Measurements from ENCODE around the gene PCDH17. TPM values are rescaled to one million over a fixed set of nuclear protein-coding genes. Genes with fewer than 3 reads are reported as not detected.

Gene PCDH17
- total and polyA plus RNA-seq, 2 of the 4 experiments (the other 2 are of a cell fraction), result under 0.01 TPM; not detected in 1

DNA sequence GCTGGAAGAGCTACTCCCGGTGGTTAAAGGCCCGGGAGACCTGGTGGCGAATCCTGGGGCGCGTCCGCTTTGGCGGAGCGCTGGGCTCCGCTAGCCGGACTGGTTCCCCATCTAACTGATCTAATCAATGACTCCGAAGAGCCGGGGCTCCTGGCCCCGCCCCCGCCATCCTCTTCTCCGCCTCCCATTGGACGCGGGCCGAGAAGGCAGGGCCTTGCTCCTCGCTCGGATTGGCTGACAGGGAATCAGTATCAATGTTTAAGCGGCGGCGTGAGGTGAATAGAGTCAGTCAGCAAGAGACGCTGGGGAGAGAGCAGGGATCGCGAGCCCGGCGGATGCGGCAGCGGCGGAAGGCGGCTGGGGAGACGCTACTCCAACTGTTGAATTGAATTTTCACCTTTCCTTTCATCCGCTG is 1.7 kb upstream of the PCDH17 start:
- BruUV-seq (replicated peaks), result no TSS peak
- Histone ChIP-seq H2AK5ac (ENCODE audit: low read depth, low read length) (no peak overlapping the region), H4K8ac (ENCODE audit: low read depth in 2 of 2, low read length in 2 of 2) (no peak overlapping the region), H2BK15ac (ENCODE audit: low read depth, low read length) (no peak overlapping the region), H3K56ac (ENCODE audit: extremely low read depth, insufficient read depth, low read length) (no peak overlapping the region), H2BK20ac (ENCODE audit: low read depth, low read length) (no peak overlapping the region), H3K27ac (ENCODE audit: insufficient read depth, low read length) (no peak overlapping the region), H3K4me3 (ENCODE audit: insufficient read depth, low read depth, low read length) (peak overlapping the region; percentile 31; the same call in 1 of the 2 replicates), H3K9me1 (ENCODE audit: insufficient read depth, low read length) (no peaks in the 10 kb centered on the region), H2AFZ (replicated peaks; ENCODE audit: low read length, poor library complexity) (peak overlapping the region; percentile 71), H3K36me3 (ENCODE audit: control insufficient read depth, insufficient read depth, low read length) (no peaks in the 10 kb centered on the region), H3K14ac (replicated peaks; ENCODE audit: low read depth, low read length) (no peak overlapping the region), H3K9ac (ENCODE audit: low read depth, low read length) (no peak overlapping the region), H3K27me3 (ENCODE audit: control insufficient read depth, insufficient read depth, low read length) (peaks cover 52% of the 10 kb centered on the region), H2BK5ac (ENCODE audit: low read depth, low read length, poor library complexity, severe bottlenecking) (no peak overlapping the region), H2BK120ac (ENCODE audit: low read depth, low read length) (no peak overlapping the region), H3K4me1 (ENCODE audit: control insufficient read depth, insufficient read depth, low read length) (no peaks in the 10 kb centered on the region; the same call in 1 of the 2 replicates), H3K4me2 (ENCODE audit: low read depth, low read length) (peak overlapping the region; percentile 82), H3K4ac (ENCODE audit: low read depth, low read length) (no peak overlapping the region), H3K79me1 (ENCODE audit: low read depth in 1 of 2, low read length in 2 of 2) (no peaks in the 10 kb centered on the region), H2AK9ac (replicated peaks; ENCODE audit: low read depth, low read length, poor library complexity) (no peak overlapping the region), H3K23ac (ENCODE audit: low read depth, low read length) (no peak overlapping the region), H4K20me1 (ENCODE audit: insufficient read depth, low read length) (no peaks in the 10 kb centered on the region), H4K5ac (ENCODE audit: low read depth, low read length) (no peak overlapping the region), H4K91ac (ENCODE audit: insufficient read depth, low read depth, low read length) (no peak overlapping the region), H3K9me3 (ENCODE audit: control insufficient read depth, insufficient read depth, low read length) (peaks cover 15% of the 10 kb centered on the region), H3K18ac (ENCODE audit: low read depth, low read length) (no peak overlapping the region)
- POLR2A ChIA-PET (ENCODE audit: unreplicated experiment), result no interaction called here
- dilution Hi-C loops (cut with HindIII; ENCODE audit: low sequenced_read_pairs, unreplicated experiment), result no loop called here
- CTCF ChIA-PET, result no interaction called here
- TF ChIP-seq, protein P1, sequence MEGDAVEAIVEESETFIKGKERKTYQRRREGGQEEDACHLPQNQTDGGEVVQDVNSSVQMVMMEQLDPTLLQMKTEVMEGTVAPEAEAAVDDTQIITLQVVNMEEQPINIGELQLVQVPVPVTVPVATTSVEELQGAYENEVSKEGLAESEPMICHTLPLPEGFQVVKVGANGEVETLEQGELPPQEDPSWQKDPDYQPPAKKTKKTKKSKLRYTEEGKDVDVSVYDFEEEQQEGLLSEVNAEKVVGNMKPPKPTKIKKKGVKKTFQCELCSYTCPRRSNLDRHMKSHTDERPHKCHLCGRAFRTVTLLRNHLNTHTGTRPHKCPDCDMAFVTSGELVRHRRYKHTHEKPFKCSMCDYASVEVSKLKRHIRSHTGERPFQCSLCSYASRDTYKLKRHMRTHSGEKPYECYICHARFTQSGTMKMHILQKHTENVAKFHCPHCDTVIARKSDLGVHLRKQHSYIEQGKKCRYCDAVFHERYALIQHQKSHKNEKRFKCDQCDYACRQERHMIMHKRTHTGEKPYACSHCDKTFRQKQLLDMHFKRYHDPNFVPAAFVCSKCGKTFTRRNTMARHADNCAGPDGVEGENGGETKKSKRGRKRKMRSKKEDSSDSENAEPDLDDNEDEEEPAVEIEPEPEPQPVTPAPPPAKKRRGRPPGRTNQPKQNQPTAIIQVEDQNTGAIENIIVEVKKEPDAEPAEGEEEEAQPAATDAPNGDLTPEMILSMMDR (conservative IDR thresholded peaks at IDR 0.05; ENCODE audit: low read depth, low read length), result no peak
- TF ChIP-seq POLR2A (IDR thresholded peaks at IDR 0.05; ENCODE audit: low read depth, low read length), result peak; percentile 41; the same call in 1 of the 2 replicates
- no peak for TF ChIP-seq NFE2L2 (IDR thresholded peaks at IDR 0.05; ENCODE audit: low read depth, low read length)
- no peak for TF ChIP-seq MXI1 (IDR thresholded peaks at IDR 0.05; ENCODE audit: borderline replicate concordance, low read depth, low read length)
- intact Hi-C loops (cut with micrococcal nuclease), result loop anchor here (10.0 kb wide), 1 partner anchor 1335 kb away; no protein-coding TSS in a partner anchor
- DNase-seq (peak; percentile 42), ATAC-seq (ENCODE audit: low read depth) (peak; percentile 93)
- in situ Hi-C loops (cut with MboI; ENCODE audit: low sequenced_read_pairs), result loop anchor here (25.0 kb wide), 1 partner anchor 1682 kb away; no protein-coding TSS in a partner anchor
- WGBS, 2 experiments (ENCODE audit: extremely low coverage in 2 of 2, insufficient read length in 1 of 2), result 0% methylated on average over 5 of the region's 34 CpGs; no CpG with 5 or more reads in 1 of the 2 experiments
